Trophoblast cell (in vitro differentiated cells and primary cell): Measurements from ENCODE around the gene ITPR1.

ENCODE experiments used
- DNase-seq, 2 donors: peaks; one replicate each; pipeline ENCODE4 v3.0.0-alpha.2; 2016
- H2AFZ ChIP-seq: 2 replicates; pipeline ENCODE4 v1.6.1; 2013; ENCODE audit warnings: low read length, moderate library complexity, mild to moderate bottlenecking; ENCODE audit not compliant: insufficient read depth, poor library complexity
- H2AK5ac ChIP-seq: 2 replicates; pipeline ENCODE4 v1.6.1; 2013; ENCODE audit warnings: mild to moderate bottlenecking, low read length
- H2BK120ac ChIP-seq: 2 replicates; pipeline ENCODE4 v1.6.1; 2013; ENCODE audit warnings: low read length, mild to moderate bottlenecking, moderate library complexity; ENCODE audit not compliant: insufficient read depth, poor library complexity
- H2BK12ac ChIP-seq: 2 replicates; pipeline ENCODE4 v1.6.1; 2013; ENCODE audit warnings: mild to moderate bottlenecking, low read length, moderate library complexity
- H2BK5ac ChIP-seq: 2 replicates; pipeline ENCODE4 v1.6.1; 2013; ENCODE audit warnings: low read length, low read depth, moderate library complexity, mild to moderate bottlenecking; ENCODE audit not compliant: poor library complexity
- H3K14ac ChIP-seq: 2 replicates; pipeline ENCODE4 v1.6.1; 2013; ENCODE audit warnings: mild to moderate bottlenecking, low read length
- H3K18ac ChIP-seq: 2 replicates; pipeline ENCODE4 v1.6.1; 2013; ENCODE audit warnings: mild to moderate bottlenecking, low read length
- H3K23ac ChIP-seq: 2 replicates; pipeline ENCODE4 v1.6.1; 2013; ENCODE audit warnings: low read length
- H3K27ac ChIP-seq: 2 replicates; pipeline ENCODE4 v1.5.1; 2013; ENCODE audit warnings: low read depth, mild to moderate bottlenecking, inconsistent platforms, low read length, moderate library complexity
- H3K27me3 ChIP-seq: 2 replicates; pipeline ENCODE4 v1.6.1; 2013; ENCODE audit warnings: inconsistent platforms, mild to moderate bottlenecking, low read length, moderate library complexity; ENCODE audit not compliant: insufficient read depth
- H3K36me3 ChIP-seq, 2 experiments: 1 replicate in 1 of 2; 2 replicates in 1 of 2; pipeline ENCODE4 v1.6.1; 2013; ENCODE audit warnings: low read length in 2 of 2, mild to moderate bottlenecking in 2 of 2, moderate library complexity in 1 of 2; ENCODE audit not compliant: insufficient read depth in 2 of 2, control insufficient read depth in 1 of 2
- H3K4ac ChIP-seq: 2 replicates; pipeline ENCODE4 v1.6.1; 2013; ENCODE audit warnings: low read depth, mild to moderate bottlenecking, low read length, moderate library complexity
- H3K4me1 ChIP-seq, 2 experiments: 1 replicate in 1 of 2; 2 replicates in 1 of 2; pipeline ENCODE4 v1.6.1; 2013; ENCODE audit warnings: low read length in 2 of 2, mild to moderate bottlenecking in 2 of 2, moderate library complexity in 1 of 2; ENCODE audit not compliant: insufficient read depth in 2 of 2, control insufficient read depth in 1 of 2
- H3K4me2 ChIP-seq: 2 replicates; pipeline ENCODE4 v1.6.1; 2013; ENCODE audit warnings: inconsistent platforms, mild to moderate bottlenecking, low read length, moderate library complexity
- H3K4me3 ChIP-seq: 2 replicates; pipeline ENCODE4 v1.5.1; 2013; ENCODE audit warnings: mild to moderate bottlenecking, low read depth, low read length, inconsistent platforms
- H3K79me1 ChIP-seq: one replicate; pipeline ENCODE4 v1.6.1; 2013; ENCODE audit warnings: low read length
- H3K79me2 ChIP-seq: 2 replicates; pipeline ENCODE4 v1.6.1; 2013; ENCODE audit warnings: low read length, mild to moderate bottlenecking; ENCODE audit not compliant: control insufficient read depth, insufficient read depth, poor library complexity
- H3K9ac ChIP-seq: 2 replicates; pipeline ENCODE4 v1.6.1; 2013; ENCODE audit warnings: mild to moderate bottlenecking, low read length
- H3K9me3 ChIP-seq: 2 replicates; pipeline ENCODE4 v1.6.1; 2013; ENCODE audit warnings: low read depth, mild to moderate bottlenecking, control low read depth, inconsistent platforms, low read length; ENCODE audit not compliant: insufficient read depth
- H4K12ac ChIP-seq: 2 replicates; pipeline ENCODE4 v1.6.1; 2013; ENCODE audit warnings: low read depth, mild to moderate bottlenecking, low read length, moderate library complexity
- H4K8ac ChIP-seq: 2 replicates; pipeline ENCODE4 v1.6.1; 2013; ENCODE audit warnings: low read depth, mild to moderate bottlenecking, low read length, moderate library complexity
- H4K91ac ChIP-seq: one replicate; pipeline ENCODE4 v1.6.1; 2013; ENCODE audit warnings: low read depth, mild to moderate bottlenecking, low read length, moderate library complexity
- WGBS: extraction: QIAGEN DNeasy Blood & Tissue Kit; methylation state at CpG from one replicate; pipeline ENCODE4 v1.1.7; 2013; ENCODE audit warnings: missing lambda C conversion rate; ENCODE audit not compliant: insufficient read length, insufficient coverage; ENCODE audit errors: extremely low coverage; 5-methylcytosine and 5-hydroxymethylcytosine counted together

Gene ITPR1

GRCh38 chr3:4856986-4857385, 363.8 kb downstream of the ITPR1 start:
- Histone ChIP-seq H3K4me3 (no peak overlapping the region), H3K79me1 (peaks cover 19% of the 10 kb centered on the region), H3K36me3 (no peaks in the 10 kb centered on the region), H3K4ac (no peak overlapping the region), H3K23ac (no peak overlapping the region), H3K79me2 (no peaks in the 10 kb centered on the region), H2BK120ac (no peak overlapping the region), H3K9me3 (peaks cover 1% of the 10 kb centered on the region), H2AK5ac (no peak overlapping the region), H3K18ac (no peak overlapping the region), H4K91ac (no peak overlapping the region), H2BK5ac (no peak overlapping the region), H2AFZ (no peak overlapping the region), H3K4me1 (peaks cover 8 to 21% of the 10 kb centered on the region in 2 experiments), H3K4me2 (no peak overlapping the region), H2BK12ac (no peak overlapping the region), H3K9ac (no peak overlapping the region), H3K27ac (no peak overlapping the region), H4K12ac (no peak overlapping the region), H3K27me3 (no peaks in the 10 kb centered on the region), H4K8ac (no peak overlapping the region), H3K14ac (no peak overlapping the region)
- no CpG with 5 or more reads among the region's 5 CpGs for WGBS
- DNase-seq: no peak

GRCh38 chr3:4859788-4860187, 366.6 kb downstream of the ITPR1 start:
- Histone ChIP-seq H4K12ac (no peak overlapping the region), H3K9ac (no peak overlapping the region), H3K4me1 (peaks cover 0 to 5% of the 10 kb centered on the region in 2 experiments), H4K8ac (no peak overlapping the region), H2BK120ac (no peak overlapping the region), H3K27ac (no peak overlapping the region), H3K18ac (no peak overlapping the region), H3K23ac (no peak overlapping the region), H2AFZ (no peak overlapping the region), H2BK12ac (no peak overlapping the region), H3K36me3 (no peaks in the 10 kb centered on the region), H3K4me2 (no peak overlapping the region), H4K91ac (no peak overlapping the region), H3K79me1 (peaks cover 5% of the 10 kb centered on the region), H3K27me3 (no peaks in the 10 kb centered on the region), H3K4ac (no peak overlapping the region), H3K79me2 (no peaks in the 10 kb centered on the region), H2AK5ac (no peak overlapping the region), H3K4me3 (no peak overlapping the region), H3K9me3 (peaks cover 1% of the 10 kb centered on the region), H3K14ac (no peak overlapping the region), H2BK5ac (no peak overlapping the region)
- no peak for DNase-seq
- no CpG with 5 or more reads among the region's 1 CpG for WGBS

- no peaks in the 10 kb centered on the region for H3K27me3 ChIP-seq
- H3K23ac ChIP-seq: no peak overlapping the region
- H3K14ac ChIP-seq: no peak overlapping the region
- WGBS: 100% methylated on average over 1 of the region's 2 CpGs
- H3K27ac ChIP-seq: no peak overlapping the region
- H3K18ac ChIP-seq: no peak overlapping the region
- no peak overlapping the region for H4K91ac ChIP-seq
- no peaks in the 10 kb centered on the region for H3K79me2 ChIP-seq
- H2BK12ac ChIP-seq: no peak overlapping the region
- peaks cover 2% of the 10 kb centered on the region for H3K9me3 ChIP-seq
- peaks cover 3 to 4% of the 10 kb centered on the region in 2 experiments for H3K4me1 ChIP-seq
- H3K36me3 ChIP-seq: no peaks in the 10 kb centered on the region
- no peak overlapping the region for H2BK5ac ChIP-seq
- H4K8ac ChIP-seq: no peak overlapping the region
- H2AK5ac ChIP-seq: no peak overlapping the region
- H3K4me3 ChIP-seq: no peak overlapping the region
- H3K79me1 ChIP-seq: peaks cover 5% of the 10 kb centered on the region
- H2AFZ ChIP-seq: no peak overlapping the region
- no peak for DNase-seq
- H4K12ac ChIP-seq: no peak overlapping the region
- H3K4me2 ChIP-seq: no peak overlapping the region
- no peak overlapping the region for H3K9ac ChIP-seq
- H3K4ac ChIP-seq: no peak overlapping the region
- H2BK120ac ChIP-seq: no peak overlapping the region
Observed at GRCh38 chr3:4862973-4863372, 369.8 kb downstream of the ITPR1 start.

- no peak overlapping the region for H2BK120ac ChIP-seq
- no peaks in the 10 kb centered on the region for H3K36me3 ChIP-seq
- H3K4me2 ChIP-seq: no peak overlapping the region
- no peak overlapping the region for H3K27ac ChIP-seq
- peak; percentile 9 to 76 for DNase-seq
- H4K12ac ChIP-seq: no peak overlapping the region
- H4K91ac ChIP-seq: no peak overlapping the region
- H2BK5ac ChIP-seq: no peak overlapping the region
- WGBS: no CpG with 5 or more reads among the region's 1 CpG
- peaks cover 16% of the 10 kb centered on the region for H3K79me1 ChIP-seq
- H3K27me3 ChIP-seq: no peaks in the 10 kb centered on the region
- peaks cover 6 to 13% of the 10 kb centered on the region in 2 experiments for H3K4me1 ChIP-seq
- no peak overlapping the region for H3K23ac ChIP-seq
- no peak overlapping the region for H3K4me3 ChIP-seq
- no peak overlapping the region for H4K8ac ChIP-seq
- no peak overlapping the region for H2AFZ ChIP-seq
- no peaks in the 10 kb centered on the region for H3K79me2 ChIP-seq
- no peak overlapping the region for H2BK12ac ChIP-seq
- H3K9me3 ChIP-seq: peaks cover 2% of the 10 kb centered on the region
- no peak overlapping the region for H2AK5ac ChIP-seq
- no peak overlapping the region for H3K9ac ChIP-seq
- H3K4ac ChIP-seq: no peak overlapping the region
- H3K14ac ChIP-seq: no peak overlapping the region
- no peak overlapping the region for H3K18ac ChIP-seq
Observed at GRCh38 chr3:4864503-4864902, 371.4 kb downstream of the ITPR1 start.
